ENCODE measurements around the gene SNAI3. TPM values are rescaled to one million over a fixed set of nuclear protein-coding genes. Genes with fewer than 3 reads are reported as not detected.

SNAI3 gene
- total and polyA plus RNA-seq, 8 donors: 0.55 to 4.2 (median 1.5) TPM; not detected in 3

GRCh38 chr16:88716201-88716600, 29.9 kb upstream of the SNAI3 start:
- WGBS, 5 donors: 86 to 100% (median 93%) methylated on average over 4 to 15 of the region's 15 CpGs
- TF ChIP-seq POLR2AphosphoS5 (IDR thresholded peaks at IDR 0.05) (no peak), POLR2A (IDR thresholded peaks at IDR 0.05) (no peak), EP300 (IDR thresholded peaks at IDR 0.05) (no peak), CTCF (IDR thresholded peaks at IDR 0.05) (no peak)
- no peaks in the 10 kb centered on the region for H3K27me3 ChIP-seq
- peaks cover 65 to 81% (median 80%) of the 10 kb centered on the region in 4 donors for H3K36me3 ChIP-seq
- no peaks in the 10 kb centered on the region for H3K9me3 ChIP-seq
- intact Hi-C loops (cut with DNase I; ENCODE audit: low total_unique reads): no loop called here
- no peak overlapping the region for H3K4me3 ChIP-seq
- DNase-seq: no peak
- H3K4me1 ChIP-seq: peaks cover 0 to under 1% (median 0%) of the 10 kb centered on the region in 4 donors
- no peak overlapping the region for H3K27ac ChIP-seq

- Histone ChIP-seq H3K36me3 (peaks cover 59 to 77% (median 74%) of the 10 kb centered on the region in 4 donors), H3K4me3 (no peak overlapping the region), H3K27ac (no peak overlapping the region), H3K9me3 (no peaks in the 10 kb centered on the region), H3K4me1 (peaks cover 0 to 7% (median 0%) of the 10 kb centered on the region in 4 donors), H3K27me3 (no peaks in the 10 kb centered on the region)
- WGBS, 5 donors: 89 to 92% (median 92%) methylated on average over 42 to 57 of the region's 57 CpGs
- TF ChIP-seq POLR2A (IDR thresholded peaks at IDR 0.05) (no peak), POLR2AphosphoS5 (IDR thresholded peaks at IDR 0.05) (no peak), EP300 (IDR thresholded peaks at IDR 0.05) (no peak), CTCF (IDR thresholded peaks at IDR 0.05) (no peak)
- intact Hi-C loops (cut with DNase I; ENCODE audit: low total_unique reads): no loop called here
- DNase-seq: no peak
These were observed 29.2 kb upstream of the SNAI3 start for GRCh38 chr16:88715312-88716190.

GRCh38 chr16:88714420-88715302, 28.4 kb upstream of the SNAI3 start:
- WGBS, 5 donors: 89 to 93% (median 91%) methylated on average over 36 to 42 of the region's 42 CpGs
- TF ChIP-seq EP300 (IDR thresholded peaks at IDR 0.05) (no peak), POLR2A (IDR thresholded peaks at IDR 0.05) (no peak), CTCF (IDR thresholded peaks at IDR 0.05) (no peak), POLR2AphosphoS5 (IDR thresholded peaks at IDR 0.05) (no peak)
- peaks cover 50 to 75% (median 68%) of the 10 kb centered on the region in 4 donors for H3K36me3 ChIP-seq

More at GRCh38 chr16:88714420-88715302, 28.4 kb upstream of the SNAI3 start:
- Histone ChIP-seq H3K27me3 (no peaks in the 10 kb centered on the region), H3K4me1 (peaks cover 0 to 9% (median 0%) of the 10 kb centered on the region in 4 donors), H3K4me3 (no peak overlapping the region), H3K9me3 (no peaks in the 10 kb centered on the region), H3K27ac (no peak overlapping the region)
- intact Hi-C loops (cut with DNase I; ENCODE audit: low total_unique reads): no loop called here
- no peak for DNase-seq

Data from stomach (tissue), 9 donors.